Measurements from ENCODE around the gene APLF.
"Not testable (repeated sequence)": the region's sequence is repeated elsewhere in the genome, so short reads cannot be mapped to it uniquely, and the experiment has no call there.

Gene APLF

GRCh38 chr2:68590702-68591101 is 123.3 kb downstream of the APLF start:
- DNase-seq: no peak

GRCh38 chr2:68591225-68591624 is 123.8 kb downstream of the APLF start:
- DNase-seq: no peak

GRCh38 chr2:68594041-68594440 is 126.7 kb downstream of the APLF start:
- DNase-seq: no peak

GRCh38 chr2:68594674-68595492 is 127.5 kb downstream of the APLF start:
- DNase-seq: peak; percentile 35

GRCh38 chr2:68595493-68595785 is 128.1 kb downstream of the APLF start:
- DNase-seq: not testable (repeated sequence)

GRCh38 chr2:68600495-68600894 is 133.1 kb downstream of the APLF start:
- not testable (repeated sequence) for DNase-seq

- DNase-seq: no peak
Measured at GRCh38 chr2:68603059-68603458, 135.7 kb downstream of the APLF start.

GRCh38 chr2:68604077-68604476 is 136.7 kb downstream of the APLF start:
- no peak for DNase-seq

- no peak for DNase-seq
Measured at GRCh38 chr2:68605939-68606338, 138.6 kb downstream of the APLF start.

- DNase-seq: no peak
Measured at GRCh38 chr2:68606759-68607158, 139.4 kb downstream of the APLF start.

- no peak for DNase-seq
Measured at GRCh38 chr2:68607837-68608236, 140.5 kb downstream of the APLF start.

GRCh38 chr2:68612765-68613519 is 145.6 kb downstream of the APLF start:
- no peak for DNase-seq

GRCh38 chr2:68620772-68621171 is 153.4 kb downstream of the APLF start:
- DNase-seq: no peak

GRCh38 chr2:68623820-68624219 is 156.4 kb downstream of the APLF start:
- no peak for DNase-seq

GRCh38 chr2:68627615-68628014 is 160.2 kb downstream of the APLF start:
- DNase-seq: no peak

Measured in fibroblast of skin of right quadriceps (primary cell).